ENCODE results near the gene LSS.

The LSS gene

GRCh38 chr21:46217511-46218196 lies 10.9 kb downstream of the LSS start:
- FAIRE-seq, result no peak

DNA sequence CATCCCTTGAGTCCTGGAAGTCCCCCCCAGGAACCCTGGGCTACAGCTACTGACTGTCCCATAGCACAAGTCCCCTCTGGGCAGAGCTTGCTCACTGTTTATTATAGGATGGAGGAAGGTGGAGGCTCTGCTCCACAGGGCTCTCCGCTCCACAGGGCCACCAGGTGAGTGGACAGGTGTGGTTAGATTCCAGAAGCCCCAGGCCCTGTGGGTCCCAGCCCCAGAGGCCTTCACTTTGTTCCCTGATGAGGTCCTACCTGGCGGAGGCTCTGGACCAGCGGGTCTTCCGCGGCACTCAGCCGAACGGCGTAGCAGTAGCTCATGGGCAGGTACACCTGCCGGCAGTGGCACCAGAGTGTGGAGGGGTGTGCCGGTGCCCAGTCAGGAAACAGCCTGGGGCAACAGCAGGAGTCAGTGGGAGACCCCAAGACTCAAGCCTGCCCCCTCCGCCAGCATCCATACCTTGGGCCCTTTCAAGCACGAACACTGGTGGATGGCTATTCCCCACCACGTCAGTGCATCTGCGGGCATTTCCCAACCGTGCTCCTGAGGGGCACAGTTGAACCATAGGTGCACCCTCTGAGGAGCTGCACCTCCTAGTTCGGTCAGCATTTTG lies 12.3 kb downstream of the LSS start:
- FAIRE-seq, result no peak

- no peak for FAIRE-seq
Measured at GRCh38 chr21:46215436-46216131, 13.0 kb downstream of the LSS start.

DNA sequence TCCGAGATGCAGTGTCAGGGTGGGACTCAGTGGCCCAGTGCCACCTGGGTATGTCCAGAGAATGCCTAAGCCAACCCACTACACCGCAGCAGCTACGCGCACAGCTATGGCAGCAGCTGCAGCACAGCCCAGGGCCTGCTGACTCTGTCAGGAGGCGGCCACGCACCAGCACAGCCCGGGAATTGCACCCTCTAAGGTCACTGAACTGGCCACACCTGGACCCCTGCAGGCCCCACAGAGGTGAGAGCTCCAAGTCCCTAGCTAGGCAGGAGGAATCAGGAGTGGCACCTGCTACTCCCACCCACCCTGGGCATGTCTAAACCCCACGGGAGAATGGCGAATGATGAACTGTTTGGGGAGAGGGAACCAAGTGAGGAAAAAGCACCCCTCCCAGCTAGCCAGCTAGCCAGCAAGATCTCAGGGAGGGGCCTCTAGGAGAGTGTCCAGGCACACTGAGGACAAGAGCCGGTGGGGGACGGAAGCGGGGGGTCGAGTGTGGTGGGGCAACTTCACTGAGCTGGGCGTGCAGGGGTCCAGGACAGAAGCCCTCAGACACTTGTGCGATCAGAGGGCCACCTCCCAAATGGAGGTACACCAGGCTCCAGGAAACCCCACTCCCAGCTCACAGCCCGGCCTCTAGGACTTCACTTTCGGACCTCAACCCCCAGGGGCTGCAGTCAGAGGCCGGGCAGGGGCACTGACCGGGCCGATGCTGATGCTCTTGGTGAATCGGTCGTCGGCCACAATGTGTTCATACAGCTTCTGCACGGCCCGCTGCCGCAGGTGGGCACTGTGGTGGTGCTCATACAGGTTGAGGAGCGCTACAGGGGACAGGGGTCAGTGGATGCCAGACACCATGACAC lies 13.9 kb downstream of the LSS start:
- no peak for FAIRE-seq

GRCh38 chr21:46213620-46214286 lies 14.8 kb downstream of the LSS start:
- FAIRE-seq, result no peak

DNA sequence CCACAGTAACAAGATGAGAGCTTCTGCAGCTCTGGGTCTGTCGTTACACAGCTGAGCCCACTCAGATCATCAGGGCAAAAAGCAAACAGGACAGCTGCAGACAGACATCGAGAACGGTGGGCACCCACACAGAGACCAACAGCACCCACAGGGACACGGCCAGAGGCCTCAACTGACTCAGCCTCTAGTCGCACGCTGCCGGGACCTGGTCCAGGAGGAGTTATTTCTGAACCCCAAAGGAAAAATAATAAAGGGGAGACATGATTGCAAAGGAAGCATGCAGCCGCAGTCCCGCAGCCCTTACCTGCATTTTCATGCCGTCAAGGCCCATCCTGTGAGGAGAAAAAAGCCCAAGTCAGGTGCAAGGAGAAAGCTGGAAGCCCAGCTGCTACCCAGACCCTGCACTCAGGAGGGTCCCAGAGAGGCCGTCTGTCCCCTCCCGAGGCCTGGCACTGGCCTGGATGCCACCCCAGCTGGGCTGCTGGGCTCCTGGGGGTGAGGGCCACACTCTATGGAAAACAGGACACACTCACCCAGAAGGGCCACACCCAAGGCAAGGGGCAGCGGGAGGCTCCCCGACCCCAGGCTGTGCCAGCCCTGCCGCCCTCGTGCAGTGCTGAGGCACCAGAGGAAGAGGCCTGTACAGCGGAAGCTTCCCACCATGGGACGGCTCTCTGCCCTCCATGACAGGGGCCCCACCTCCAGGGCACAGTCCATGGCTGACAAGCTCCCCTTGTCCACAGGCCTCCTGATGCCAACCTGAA lies 15.7 kb downstream of the LSS start:
- no peak for FAIRE-seq

DNA sequence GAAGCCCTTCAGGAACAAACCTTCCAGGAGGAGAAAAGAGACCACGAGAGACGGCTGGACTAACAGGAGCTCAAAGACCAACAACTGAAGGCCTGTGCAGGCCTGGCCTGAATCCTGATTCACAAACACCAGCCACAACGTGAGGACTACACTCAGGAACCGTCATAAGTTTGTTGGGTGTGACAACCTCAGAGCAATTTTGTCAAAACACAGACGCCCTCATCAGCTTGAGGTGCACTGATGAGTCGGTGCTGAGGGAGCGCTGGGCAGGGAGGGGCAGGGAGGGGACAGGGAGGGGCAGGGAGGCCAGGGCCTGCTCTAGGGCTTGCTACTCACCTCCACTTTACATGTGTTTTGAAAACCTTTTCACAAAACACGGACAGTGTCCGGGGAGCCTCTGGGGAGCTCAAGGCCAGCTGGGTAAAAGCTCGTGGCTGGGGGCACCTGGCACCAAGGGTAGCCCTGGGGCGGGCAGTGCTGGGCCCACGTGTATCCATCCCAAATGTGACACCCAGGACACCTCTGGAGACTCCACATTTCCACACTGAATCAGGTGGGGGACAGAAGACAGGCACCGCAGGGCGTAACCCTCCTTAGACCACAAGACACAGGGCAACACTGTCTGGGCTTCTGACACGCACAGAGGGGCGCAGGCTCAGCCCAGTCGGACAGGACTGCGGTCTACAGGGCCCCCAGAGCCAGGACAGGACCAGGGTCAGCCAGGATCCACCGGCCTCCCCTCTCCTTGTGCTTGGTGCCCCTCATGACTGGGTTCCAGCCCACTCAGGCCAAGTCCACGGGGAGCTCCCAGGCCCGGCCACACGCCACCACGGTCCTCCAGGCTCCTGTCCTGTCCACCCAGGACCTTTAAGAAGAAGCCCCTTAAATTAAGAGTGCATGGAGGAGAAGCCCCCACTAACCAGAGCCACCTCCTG lies 16.5 kb downstream of the LSS start:
- no peak for FAIRE-seq

- no peak for FAIRE-seq
Measured at GRCh38 chr21:46211376-46211775, 17.2 kb downstream of the LSS start.

DNA sequence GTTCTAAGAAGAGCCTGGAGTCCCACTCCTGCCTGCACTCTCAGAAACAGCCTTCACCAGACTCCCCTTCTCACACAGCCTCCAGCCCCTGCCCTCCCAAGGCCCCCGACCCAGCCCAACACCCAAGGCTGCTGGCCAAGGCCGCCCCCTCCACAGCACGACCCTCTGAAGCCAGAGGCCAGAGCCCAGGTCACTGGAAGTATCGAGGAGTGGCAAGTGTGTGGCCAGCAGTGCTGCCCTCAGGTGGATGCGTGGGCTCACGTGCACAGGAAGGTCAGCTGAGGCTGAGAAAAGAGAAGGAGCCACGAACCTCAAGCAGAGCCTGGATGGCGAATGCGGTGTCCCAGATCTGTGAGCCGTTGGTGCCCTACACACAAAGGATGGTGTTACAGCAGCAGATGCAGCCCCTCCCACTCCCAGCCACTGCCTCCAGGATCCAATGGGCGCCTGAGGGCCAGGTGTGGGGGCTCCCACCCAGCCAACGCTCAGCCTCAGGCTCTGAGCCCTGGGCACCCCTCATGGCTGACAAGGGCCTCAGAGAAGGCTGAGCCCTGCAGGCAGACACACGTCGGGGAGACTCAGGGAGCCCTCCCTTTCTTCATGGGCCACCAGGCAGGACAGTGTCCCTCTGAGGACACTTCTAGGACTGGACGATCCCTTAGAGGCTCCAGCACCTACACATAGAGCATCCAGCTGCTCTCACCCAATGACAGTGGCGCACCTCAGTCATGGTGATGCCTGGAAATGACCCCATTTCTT lies 18.0 kb downstream of the LSS start:
- FAIRE-seq, result no peak

DNA sequence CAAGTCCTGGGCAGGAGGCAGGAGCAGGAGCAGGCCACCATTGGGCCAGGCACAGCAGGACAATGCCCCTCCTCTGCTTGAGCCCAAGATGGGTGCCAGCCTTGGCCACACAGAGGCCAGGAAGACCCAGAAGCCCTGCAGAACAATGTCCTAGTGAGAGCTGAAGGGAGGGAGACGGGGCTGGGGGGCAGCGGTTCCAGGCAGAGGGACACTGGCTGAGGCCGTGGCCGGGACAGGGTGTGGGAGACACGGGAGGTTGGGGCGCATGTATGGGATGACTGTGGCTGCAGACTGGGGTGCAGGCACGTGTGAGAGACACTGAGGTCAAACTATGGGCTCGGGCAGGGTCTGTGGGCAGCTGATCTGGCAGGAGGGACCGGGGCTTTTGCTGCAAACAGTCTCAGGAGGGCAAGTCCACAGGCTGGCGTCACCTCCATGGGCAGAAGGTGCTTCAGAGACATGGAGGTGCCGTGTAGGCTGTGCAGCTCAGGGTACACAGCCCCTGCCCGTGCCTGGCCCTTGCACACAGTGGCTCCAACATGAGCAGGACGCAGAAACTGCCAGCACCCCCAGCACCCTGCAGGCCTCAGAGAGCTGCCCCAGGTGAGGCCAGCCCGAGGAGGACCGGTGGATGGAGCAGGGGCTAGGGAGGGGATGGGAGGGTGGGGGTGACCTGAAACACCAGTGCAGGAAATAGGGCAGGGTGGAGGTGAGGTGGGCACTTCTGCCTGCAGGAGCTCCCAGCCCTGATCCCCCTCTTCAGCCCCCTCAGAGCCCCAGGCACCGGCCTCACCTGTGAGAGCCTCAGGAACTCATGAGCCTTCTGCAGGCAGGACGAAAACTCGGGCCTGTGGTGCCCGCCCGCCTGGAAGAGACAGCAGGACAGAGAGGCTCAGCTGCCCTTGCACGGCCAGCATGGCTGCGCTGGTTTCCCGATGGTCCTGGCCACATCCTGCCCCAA lies 19.5 kb downstream of the LSS start:
- no peak for FAIRE-seq

- no peak for FAIRE-seq
Measured at GRCh38 chr21:46207920-46208591, 20.5 kb downstream of the LSS start.

- no peak for FAIRE-seq
Measured at GRCh38 chr21:46207006-46207919, 21.3 kb downstream of the LSS start.

- no peak for FAIRE-seq
Measured at GRCh38 chr21:46206163-46207005, 22.2 kb downstream of the LSS start.

DNA sequence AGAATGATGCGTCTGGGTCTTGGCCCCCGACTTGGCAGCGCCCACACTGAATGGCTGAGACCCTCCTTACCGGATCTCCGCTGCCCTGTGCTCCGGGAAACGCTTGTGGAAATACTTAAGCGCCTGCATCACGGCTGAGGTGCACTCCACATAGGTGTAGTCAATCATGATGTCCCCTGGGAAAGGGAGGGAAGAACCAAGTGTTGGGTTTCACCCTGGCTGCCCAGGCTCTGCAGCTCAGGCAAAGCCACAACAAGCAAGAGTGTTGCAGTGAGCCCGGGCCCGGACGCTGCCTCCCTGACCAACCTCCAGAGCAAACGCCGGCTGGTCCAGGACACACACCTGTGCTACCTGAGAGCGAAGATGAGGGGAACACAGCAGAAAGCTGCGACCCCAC lies 22.8 kb downstream of the LSS start:
- no peak for FAIRE-seq

GRCh38 chr21:46205166-46205565 lies 23.4 kb downstream of the LSS start:
- no peak for FAIRE-seq

GRCh38 chr21:46203203-46203600 lies 25.4 kb downstream of the LSS start:
- FAIRE-seq, result no peak

Measured in endometrium (tissue), 2 donors.